HepG2 (cell line): Measurements from ENCODE around the gene MUCL3. TPM values are rescaled to one million over a fixed set of nuclear protein-coding genes. Genes with fewer than 3 reads are reported as not detected.

Experiments
- CREM ChIP-seq, 2 experiments: sonication (generic) in 1 of 2; formaldehyde crosslinking in 1 of 2; IDR thresholded peaks; 2 replicates each; pipeline versions ENCODE4 v1.4.0 to v1.6.1; 2016 to 2020; ENCODE audit warnings: antibody characterized with exemption in 1 of 2, mild to moderate bottlenecking in 1 of 2, missing genetic modification reagents in 1 of 2
- GMEB1 ChIP-seq: sonication (generic); formaldehyde crosslinking; IDR thresholded peaks from 2 replicates; pipeline ENCODE4 v1.5.1; 2020; ENCODE audit warnings: missing genetic modification reagents, mild to moderate bottlenecking, borderline replicate concordance
- GPBP1L1 ChIP-seq: sonication (generic); formaldehyde crosslinking; IDR thresholded peaks from 2 replicates; pipeline ENCODE4 v1.5.0; 2020; ENCODE audit warnings: mild to moderate bottlenecking, missing genetic modification reagents
- NFE2 ChIP-seq: sonication (generic); formaldehyde crosslinking; IDR thresholded peaks from 2 replicates; pipeline ENCODE4 v1.4.0; 2020; ENCODE audit warnings: missing genetic modification reagents
- NFIB ChIP-seq: sonication (generic); formaldehyde crosslinking; IDR thresholded peaks from 2 replicates; pipeline ENCODE4 v1.9.0; 2021; ENCODE audit warnings: missing genetic modification reagents, mild to moderate bottlenecking, borderline replicate concordance
- NFYC ChIP-seq: IDR thresholded peaks from 2 replicates; pipeline ENCODE4 v1.6.1; 2016; ENCODE audit warnings: missing genetic modification reagents, missing compliant biosample characterization
- NR2C2 ChIP-seq: sonication (generic); formaldehyde crosslinking; IDR thresholded peaks from 2 replicates; pipeline ENCODE4 v1.4.0; 2020; ENCODE audit warnings: missing genetic modification reagents, mild to moderate bottlenecking, moderate library complexity, borderline replicate concordance
- RFXAP ChIP-seq: sonication (generic); formaldehyde crosslinking; IDR thresholded peaks from 2 replicates; pipeline ENCODE4 v1.4.0; 2020; ENCODE audit warnings: missing genetic modification reagents, borderline replicate concordance
- SRY ChIP-seq: sonication (generic); formaldehyde crosslinking; IDR thresholded peaks from 2 replicates; pipeline ENCODE4 v1.8.0; 2022; ENCODE audit warnings: mild to moderate bottlenecking, missing genetic modification reagents
- TCF7L2 ChIP-seq: IDR thresholded peaks from 2 replicates; pipeline ENCODE4 v1.6.1; 2011; ENCODE audit warnings: mild to moderate bottlenecking, low read depth, low read length, moderate library complexity
- TOE1 ChIP-seq: sonication (generic); formaldehyde crosslinking; IDR thresholded peaks from 2 replicates; pipeline ENCODE4 v1.4.0; 2020; ENCODE audit warnings: mild to moderate bottlenecking, missing genetic modification reagents
- ZNF30 ChIP-seq: sonication (generic); formaldehyde crosslinking; IDR thresholded peaks from 2 replicates; pipeline ENCODE4 v1.5.0; 2020; ENCODE audit warnings: mild to moderate bottlenecking, missing genetic modification reagents
- ZNF354B ChIP-seq: sonication (generic); formaldehyde crosslinking; IDR thresholded peaks from 2 replicates; pipeline ENCODE4 v1.8.0; 2022; ENCODE audit warnings: mild to moderate bottlenecking, missing genetic modification reagents
- ZNF451 ChIP-seq: sonication (generic); formaldehyde crosslinking; IDR thresholded peaks from 2 replicates; pipeline ENCODE4 v1.5.0; 2020; ENCODE audit warnings: mild to moderate bottlenecking, missing genetic modification reagents
- ZNF749 ChIP-seq: sonication (generic); formaldehyde crosslinking; IDR thresholded peaks from 2 replicates; pipeline ENCODE4 v1.8.0; 2022; ENCODE audit warnings: mild to moderate bottlenecking, missing genetic modification reagents, moderate library complexity, borderline replicate concordance
- ZNF776 ChIP-seq: sonication (generic); formaldehyde crosslinking; IDR thresholded peaks from 2 replicates; pipeline ENCODE4 v1.4.0; 2020; ENCODE audit warnings: mild to moderate bottlenecking, missing genetic modification reagents
- ZSCAN21 ChIP-seq: sonication (generic); formaldehyde crosslinking; IDR thresholded peaks from 2 replicates; pipeline ENCODE4 v1.8.0; 2022; ENCODE audit warnings: mild to moderate bottlenecking, missing genetic modification reagents, moderate library complexity, borderline replicate concordance
- polyA plus RNA-seq, 8 experiments: library from polyadenylated mRNA; depleted of rRNA in 3 of 8; stranded (reverse) in 7 of 8; unstranded in 1 of 8; fragments of >200 nt; fragmentation: Illumina TruSeq in 4 of 8; extraction: Trizol in 4 of 8; gene quantifications; 2 replicates each; pipeline versions ENCODE4 v1.2.1 to v1.2.3, GENCODE V29; 2011 to 2016; ENCODE audit warnings: low read depth in 4 of 8, missing spikeins in 1 of 8, mixed read lengths in 1 of 8; ENCODE audit not compliant: insufficient read depth in 1 of 8
- total RNA-seq, 5 experiments: library from RNA; depleted of rRNA; stranded (reverse); fragments of >200 nt; fragmentation: Illumina TruSeq; extraction: Trizol; gene quantifications; 2 replicates each; pipeline ENCODE4 v1.2.3, GENCODE V29; 2016; ENCODE audit warnings: low read depth in 1 of 5
- TF ChIP-seq, protein P1 (sequence below): sonication (generic); formaldehyde crosslinking; IDR thresholded peaks from 2 replicates; pipeline ENCODE4 v1.5.0; 2020; ENCODE audit warnings: mild to moderate bottlenecking, missing genetic modification reagents
- TF ChIP-seq, protein P2 (sequence below): sonication (generic); formaldehyde crosslinking; IDR thresholded peaks from 2 replicates; pipeline ENCODE4 v1.4.0; 2020; ENCODE audit warnings: missing genetic modification reagents

Gene MUCL3
- total and polyA plus RNA-seq, 2 of the 13 experiments (the other 11 are each of a cell fraction or from before 2014, with no cell fraction given), result not detected

- TF ChIP-seq ZNF30 (CRISPR knock-in tag) (peak; percentile 89), ZNF776 (peak; percentile 98), NR2C2 (CRISPR knock-in tag) (0 out of 2 replicates have a peak, but pooled peaks have one; percentile 49), ZNF451 (CRISPR knock-in tag) (peak; percentile 77; the same call in 1 of the 2 replicates), TCF7L2 (no peak), ZNF749 (peak; percentile 76; the same call in 1 of the 2 replicates), GMEB1 (CRISPR knock-in tag) (peak; percentile 83), GPBP1L1 (CRISPR knock-in tag) (no peak), NFIB (CRISPR knock-in tag) (no peak), CREM (IDR thresholded peaks at IDR 0.05) (no peak), CREM (CRISPR knock-in tag; IDR thresholded peaks at IDR 0.05) (no peak), RFXAP (peak; percentile 63), ZSCAN21 (peak; percentile 96), SRY (peak; percentile 88), NFE2 (CRISPR knock-in tag) (0 out of 2 replicates have a peak, but pooled peaks have one; percentile 4), TOE1 (CRISPR knock-in tag) (peak; percentile 74), NFYC (peak; percentile 57), ZNF354B (no peak)
- TF ChIP-seq, protein P1, sequence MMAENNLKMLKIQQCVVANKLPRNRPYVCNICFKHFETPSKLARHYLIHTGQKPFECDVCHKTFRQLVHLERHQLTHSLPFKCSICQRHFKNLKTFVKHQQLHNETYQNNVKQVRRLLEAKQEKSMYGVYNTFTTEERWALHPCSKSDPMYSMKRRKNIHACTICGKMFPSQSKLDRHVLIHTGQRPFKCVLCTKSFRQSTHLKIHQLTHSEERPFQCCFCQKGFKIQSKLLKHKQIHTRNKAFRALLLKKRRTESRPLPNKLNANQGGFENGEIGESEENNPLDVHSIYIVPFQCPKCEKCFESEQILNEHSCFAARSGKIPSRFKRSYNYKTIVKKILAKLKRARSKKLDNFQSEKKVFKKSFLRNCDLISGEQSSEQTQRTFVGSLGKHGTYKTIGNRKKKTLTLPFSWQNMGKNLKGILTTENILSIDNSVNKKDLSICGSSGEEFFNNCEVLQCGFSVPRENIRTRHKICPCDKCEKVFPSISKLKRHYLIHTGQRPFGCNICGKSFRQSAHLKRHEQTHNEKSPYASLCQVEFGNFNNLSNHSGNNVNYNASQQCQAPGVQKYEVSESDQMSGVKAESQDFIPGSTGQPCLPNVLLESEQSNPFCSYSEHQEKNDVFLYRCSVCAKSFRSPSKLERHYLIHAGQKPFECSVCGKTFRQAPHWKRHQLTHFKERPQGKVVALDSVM (CRISPR knock-in tag), result peak; percentile 83
- TF ChIP-seq, protein P2, sequence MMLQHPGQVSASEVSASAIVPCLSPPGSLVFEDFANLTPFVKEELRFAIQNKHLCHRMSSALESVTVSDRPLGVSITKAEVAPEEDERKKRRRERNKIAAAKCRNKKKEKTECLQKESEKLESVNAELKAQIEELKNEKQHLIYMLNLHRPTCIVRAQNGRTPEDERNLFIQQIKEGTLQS (CRISPR knock-in tag), result peak; percentile 83; the same call in 1 of the 2 replicates
Measured at GRCh38 chr6:30914076-30914853, 26.5 kb upstream of the MUCL3 start, which contains the start of gene VARS2 (continued).
